DMS53 treated with DMSO at 0.1 percent for 48 hours (cell line): Measurements from ENCODE around the gene SORD.
"Not testable (repeated sequence)": the region's sequence is repeated elsewhere in the genome, so short reads cannot be mapped to it uniquely, and the experiment has no call there.

Experiments used
- DNase-seq: peaks from one replicate; lab custom pipeline; 2025; ENCODE audit not compliant: unreplicated experiment; lab: John Stamatoyannopoulos, UW

Gene SORD

DNA sequence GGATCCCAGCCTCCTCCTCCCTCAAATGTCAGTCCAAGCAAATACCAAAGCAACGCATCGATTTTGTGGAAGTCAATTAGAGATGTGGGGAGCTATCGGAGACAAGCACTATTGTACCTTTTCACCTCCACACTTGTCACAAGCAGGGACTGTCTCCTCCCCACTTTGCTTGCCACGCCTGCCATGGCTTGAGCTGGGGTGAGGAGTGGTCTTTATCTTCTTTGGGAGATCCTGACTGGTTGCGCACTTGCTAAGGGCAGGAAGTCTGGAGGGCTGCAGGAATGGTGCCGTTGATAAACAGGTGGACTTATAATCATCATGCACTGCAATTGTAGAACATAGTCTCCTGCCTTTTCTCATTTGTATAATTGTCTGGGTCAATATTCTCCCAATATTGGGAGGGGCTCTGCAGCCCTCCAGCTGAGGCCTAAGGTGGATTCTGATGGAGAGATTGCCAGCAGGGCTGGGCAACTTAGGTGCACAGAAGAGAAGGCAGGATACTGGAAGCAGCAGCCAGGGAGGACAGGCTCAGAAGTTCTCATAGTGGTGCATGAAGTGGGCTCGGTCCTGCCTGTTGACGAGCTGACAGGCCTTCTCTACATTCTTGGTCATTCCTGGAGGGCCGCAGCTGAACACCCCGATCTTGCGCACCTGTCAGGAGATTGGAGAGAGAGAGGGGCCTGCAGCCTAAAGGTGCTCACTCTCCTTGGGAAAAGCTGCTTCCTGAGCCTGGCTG is 70.8 kb downstream of the SORD start:
- no peak for DNase-seq

DNA sequence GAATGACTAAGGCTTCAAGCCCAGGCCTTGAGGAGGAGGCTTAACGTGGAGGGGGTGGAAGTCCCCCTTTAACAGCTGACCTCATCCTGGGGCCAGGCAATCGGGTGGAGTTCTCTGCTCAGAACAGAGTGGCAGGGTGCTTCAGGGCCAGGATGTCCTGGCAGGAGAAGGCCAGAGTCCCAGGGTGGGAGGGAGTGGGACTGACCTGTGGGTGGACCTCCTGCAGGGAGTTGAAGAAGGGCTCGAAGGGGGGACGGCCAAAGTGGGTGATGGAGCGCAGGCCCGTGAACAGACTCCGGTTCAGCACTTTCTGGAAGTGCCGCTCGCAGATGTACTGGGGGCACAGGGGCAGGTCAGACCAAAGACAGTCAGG is 71.3 kb downstream of the SORD start:
- DNase-seq: no peak

- DNase-seq: no peak
Observed at GRCh38 chr15:45095661-45096060, 72.7 kb downstream of the SORD start.

GRCh38 chr15:45097466-45097865 is 74.5 kb downstream of the SORD start:
- no peak for DNase-seq

- DNase-seq: no peak
Observed at GRCh38 chr15:45099549-45100165, 76.7 kb downstream of the SORD start.

DNA sequence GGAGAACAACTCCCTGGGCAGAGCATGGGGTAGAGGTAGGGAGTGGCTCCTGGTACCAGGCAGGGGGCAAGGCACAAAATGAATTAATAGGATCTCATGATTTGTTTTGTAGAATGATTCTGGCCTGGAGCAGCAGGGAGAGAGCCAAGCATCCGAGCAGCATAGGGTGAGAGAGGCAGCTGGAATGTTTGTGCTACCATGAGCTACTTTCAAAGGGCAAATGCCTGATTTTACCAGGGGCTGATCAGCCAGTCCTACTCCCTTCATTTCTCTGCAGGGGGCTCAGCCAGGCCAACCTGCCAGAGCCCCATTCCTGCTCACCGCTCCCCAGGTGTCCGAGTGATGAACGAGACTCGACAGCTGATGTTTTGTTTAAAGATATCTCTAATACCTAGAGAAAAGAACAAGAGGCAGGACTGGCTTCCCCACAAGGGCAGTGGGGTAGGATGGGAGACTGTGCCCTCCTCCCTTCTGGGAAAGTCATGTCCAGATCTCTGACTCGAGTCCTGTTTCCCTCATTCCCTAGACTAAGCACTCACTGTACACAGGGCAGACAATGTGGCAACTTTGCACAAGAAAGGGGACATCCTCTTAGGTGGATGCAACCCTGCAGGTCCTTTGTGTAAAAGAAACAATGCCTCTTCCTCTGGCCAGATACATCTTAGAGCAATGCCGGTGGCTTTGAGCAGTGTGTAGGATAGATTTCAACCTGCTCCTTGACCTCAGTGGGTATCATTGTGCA is 78.1 kb downstream of the SORD start:
- no peak for DNase-seq

GRCh38 chr15:45101749-45102148 is 78.8 kb downstream of the SORD start:
- DNase-seq: no peak

GRCh38 chr15:45102226-45102625 is 79.2 kb downstream of the SORD start:
- DNase-seq: no peak

- DNase-seq: not testable (repeated sequence)
Observed at GRCh38 chr15:45104170-45104569, 81.2 kb downstream of the SORD start.

- DNase-seq: no peak
Observed at GRCh38 chr15:45105586-45105985, 82.6 kb downstream of the SORD start.

DNA sequence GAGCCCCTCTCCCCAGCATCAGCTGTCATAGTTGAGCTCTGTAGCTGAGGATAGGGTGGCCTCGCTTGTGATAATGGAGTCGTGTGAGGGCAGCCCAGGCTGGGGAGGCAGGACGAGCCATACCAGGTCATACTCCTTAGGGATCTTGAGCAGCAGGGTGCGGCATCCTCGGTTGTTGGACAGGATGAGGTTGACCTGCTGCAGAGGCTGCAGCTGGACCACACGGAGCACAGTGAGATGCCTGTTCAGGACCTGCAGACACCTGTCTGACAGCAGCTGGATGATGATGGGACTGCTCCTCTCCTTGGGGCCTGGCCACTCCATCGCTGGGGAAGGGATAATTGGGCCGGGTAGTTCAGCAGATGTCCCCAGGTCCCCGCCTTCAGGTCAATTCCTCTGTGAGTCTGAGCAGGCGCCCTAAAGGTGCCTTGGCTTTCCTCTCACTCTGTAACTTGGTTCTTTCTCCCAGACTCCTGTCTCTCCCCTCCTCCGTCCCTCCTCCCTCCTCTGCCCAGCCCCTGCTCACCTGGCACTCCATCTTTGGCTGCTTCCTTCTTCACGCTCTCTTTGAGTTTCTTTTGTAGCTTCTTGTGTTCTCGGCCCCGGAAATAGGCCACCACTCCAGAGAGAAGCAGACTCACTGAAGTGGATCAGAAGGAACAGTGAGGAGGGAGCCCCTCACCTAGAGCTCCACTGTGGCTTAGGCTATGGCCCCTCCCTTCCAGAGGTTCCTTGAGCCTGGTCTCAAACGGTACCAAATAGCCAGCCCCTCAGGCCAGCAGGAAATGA is 83.2 kb downstream of the SORD start:
- no peak for DNase-seq

DNA sequence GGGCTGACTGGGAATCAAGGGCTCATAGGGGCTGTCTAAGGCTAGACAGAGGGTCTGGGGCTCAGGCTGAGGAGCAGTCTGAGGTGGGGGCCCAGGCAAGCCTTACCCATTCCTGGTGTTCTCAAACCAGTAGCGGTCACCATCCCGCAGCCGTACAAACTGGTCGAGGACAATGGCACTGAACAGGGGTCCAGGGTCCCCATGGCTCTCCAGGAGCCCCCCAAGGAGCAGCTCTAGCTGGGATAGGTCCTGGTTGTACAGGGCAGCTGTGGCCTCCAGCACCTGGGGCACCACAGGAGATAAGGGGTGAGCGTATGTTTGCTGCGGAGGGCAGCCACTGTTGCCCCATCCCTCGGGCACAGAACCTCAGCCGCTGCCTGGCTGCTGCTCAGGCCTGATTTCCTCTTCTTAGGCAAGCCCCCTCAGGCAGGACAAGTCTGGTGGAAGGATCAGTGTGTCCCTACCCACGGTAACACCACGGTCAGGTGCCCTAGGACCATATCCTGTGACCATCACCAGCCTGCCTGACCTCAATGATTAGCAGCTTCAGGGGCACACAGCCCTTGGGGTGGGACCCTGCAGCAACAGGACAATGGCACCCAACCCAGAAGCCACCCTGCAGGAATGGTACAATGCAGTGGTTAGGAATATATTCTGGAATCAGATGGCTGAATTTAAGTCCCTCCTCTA is 85.1 kb downstream of the SORD start:
- DNase-seq: no peak

DNA sequence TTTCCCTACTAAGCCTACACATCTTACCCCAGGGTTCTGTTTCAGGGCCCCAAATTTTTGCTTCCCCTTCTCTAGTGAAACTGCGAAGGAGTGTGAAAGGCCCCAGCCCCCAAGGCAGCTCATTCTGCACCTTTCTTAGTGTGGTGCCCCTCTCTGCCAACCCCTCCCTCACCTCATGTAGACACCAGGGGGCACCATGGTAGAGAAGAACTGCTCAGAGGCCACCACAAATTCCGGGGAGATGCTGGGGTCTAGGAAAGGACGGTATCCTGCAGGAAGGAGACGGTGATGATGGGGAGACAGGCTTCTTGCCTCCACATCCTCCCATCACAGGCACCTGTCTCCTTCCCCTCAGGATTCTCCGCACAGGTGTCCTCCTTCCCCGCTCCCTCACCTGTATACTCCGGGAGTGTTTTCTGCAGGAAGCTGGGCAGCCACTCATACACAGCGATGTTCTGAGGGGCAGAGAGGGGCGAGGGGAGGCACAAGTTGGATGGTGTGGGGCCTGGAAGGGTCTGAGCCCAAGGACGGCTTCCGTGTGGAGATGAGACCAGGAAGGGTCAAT is 87.3 kb downstream of the SORD start:
- no peak for DNase-seq

DNA sequence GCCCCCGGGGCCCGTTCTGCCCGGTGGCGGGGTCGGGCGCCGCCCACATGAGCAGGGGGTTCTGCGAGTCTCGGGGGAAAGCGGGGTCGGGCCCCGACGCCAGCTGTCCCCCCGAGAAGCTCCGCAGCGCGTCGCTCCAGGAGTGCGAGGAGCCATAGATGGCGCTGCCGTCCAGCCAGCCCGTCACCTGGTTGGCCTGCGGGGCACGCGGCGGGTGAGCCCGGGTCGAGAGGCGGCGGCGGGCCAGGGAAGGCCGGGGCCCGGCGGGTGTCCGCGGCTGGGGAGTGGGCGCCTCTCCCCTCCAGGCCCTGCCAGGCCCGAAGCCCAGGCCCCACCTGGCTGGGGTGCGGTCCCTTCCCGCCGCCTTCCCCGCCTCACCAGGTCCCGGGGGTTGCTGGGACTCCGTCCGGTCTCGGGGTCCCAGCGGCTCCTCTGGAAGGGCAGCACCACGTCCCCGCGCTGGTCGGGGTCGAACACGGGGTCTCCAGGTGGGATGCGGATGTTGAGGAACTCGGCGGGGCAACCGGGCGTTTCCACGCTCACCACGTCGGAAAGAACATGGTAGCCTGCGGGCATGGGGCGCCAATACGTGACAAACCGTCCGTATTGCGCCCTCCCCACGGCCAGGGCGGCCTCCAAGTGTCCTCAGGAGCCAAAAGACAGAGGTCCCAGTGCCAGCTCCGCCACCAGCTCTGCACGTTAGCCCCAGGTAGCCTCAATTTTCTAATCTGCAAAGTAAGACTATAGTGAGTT is 88.6 kb downstream of the SORD start:
- no peak for DNase-seq

DNA sequence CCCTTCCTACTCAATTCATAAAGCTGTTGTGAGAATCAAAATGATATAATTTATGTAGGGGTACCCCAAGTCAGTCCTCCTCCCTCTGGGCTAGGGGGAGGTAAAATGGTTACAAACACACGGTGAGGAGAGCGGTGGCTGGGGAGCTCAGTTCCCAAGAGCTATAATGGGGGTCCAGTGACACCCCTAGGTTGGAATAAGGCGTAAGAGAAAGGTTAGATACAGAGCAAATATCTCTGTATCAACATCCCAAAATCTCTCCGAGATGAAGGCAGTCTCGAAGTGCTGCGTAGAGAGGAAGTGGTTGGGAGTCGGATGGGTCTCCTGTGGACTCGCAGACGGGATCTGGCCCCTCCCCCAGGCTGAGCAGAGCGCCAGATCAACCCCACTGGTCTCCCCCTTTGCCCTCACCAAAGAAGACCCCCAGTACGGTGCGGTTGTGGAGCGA is 89.2 kb downstream of the SORD start:
- no peak for DNase-seq

DNA sequence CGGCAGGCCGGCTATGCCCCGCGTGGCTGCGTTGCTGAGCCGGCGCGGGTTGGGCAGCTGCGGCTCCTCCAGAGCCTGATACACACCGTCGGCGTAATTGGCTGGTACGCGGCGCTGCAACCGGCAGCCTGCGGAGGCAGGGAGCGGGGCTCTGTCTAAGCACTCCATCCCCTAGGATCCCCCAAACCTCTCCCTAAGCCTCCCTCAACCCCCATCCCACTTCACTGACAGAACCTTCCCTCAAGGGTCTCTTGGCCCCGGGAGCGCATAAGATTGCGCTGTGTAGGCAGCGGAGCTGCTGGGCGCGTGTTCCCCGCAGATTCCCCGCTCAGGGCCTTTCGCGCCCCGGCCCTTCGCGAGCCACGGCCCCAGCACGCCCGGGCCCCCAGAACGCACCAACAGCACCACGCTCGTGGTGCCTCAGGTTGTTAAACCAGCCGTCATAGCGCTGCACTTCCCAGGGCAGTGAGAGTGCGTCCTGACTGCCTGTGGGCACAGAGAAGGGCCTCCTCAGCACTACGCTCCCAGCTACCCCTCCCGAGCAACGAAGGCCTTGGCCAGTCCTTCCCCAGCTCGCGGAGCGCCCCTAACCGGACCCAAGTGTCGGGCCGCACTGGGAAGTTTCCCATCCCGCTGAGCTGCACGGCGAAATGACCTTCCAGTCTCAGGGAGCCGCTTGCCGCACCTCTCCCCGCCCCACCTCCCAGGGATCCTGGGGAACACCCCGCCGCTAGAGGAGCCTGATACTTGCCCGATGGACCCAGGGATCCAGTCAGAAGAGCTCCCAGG is 89.8 kb downstream of the SORD start:
- DNase-seq: no peak

GRCh38 chr15:45113380-45113990 is 90.5 kb downstream of the SORD start:
- DNase-seq: no peak

GRCh38 chr15:45114076-45114750 is 91.2 kb downstream of the SORD start, which contains the start of the genes DUOX2 and DUOXA2:
Gene DUOX2 (minus strand): TSS chr15:45114172. CDS start chr15:45113411, 761 bp downstream.
Gene DUOXA2 (plus strand): TSS chr15:45114326. CDS start chr15:45114606, 280 bp downstream.
- DNase-seq: no peak
